ENCODE results near the gene XYLB.

The XYLB gene

GRCh38 chr3:38365469-38366062, 19.0 kb downstream of the XYLB start:
- DNase-seq = no peak

GRCh38 chr3:38366082-38366481, 19.5 kb downstream of the XYLB start:
- no peak for DNase-seq

- DNase-seq = no peak
Observed at GRCh38 chr3:38367779-38368178, 21.2 kb downstream of the XYLB start.

GRCh38 chr3:38368238-38368637, 21.7 kb downstream of the XYLB start:
- no peak for DNase-seq

- DNase-seq = no peak
Observed at GRCh38 chr3:38369186-38369585, 22.6 kb downstream of the XYLB start.

GRCh38 chr3:38370149-38370548, 23.6 kb downstream of the XYLB start:
- no peak for DNase-seq

- no peak for DNase-seq
Observed at GRCh38 chr3:38370861-38371260, 24.3 kb downstream of the XYLB start.

GRCh38 chr3:38371541-38372213, 25.1 kb downstream of the XYLB start:
- no peak for DNase-seq

- DNase-seq = no peak
Observed at GRCh38 chr3:38372214-38372601, 25.6 kb downstream of the XYLB start.

- DNase-seq = peak; percentile 6
Observed at GRCh38 chr3:38374221-38374620, 27.6 kb downstream of the XYLB start.

GRCh38 chr3:38375072-38375471, 28.5 kb downstream of the XYLB start:
- DNase-seq = no peak

- DNase-seq = no peak
Observed at GRCh38 chr3:38375488-38376097, 29.0 kb downstream of the XYLB start.

GRCh38 chr3:38376098-38376816, 29.7 kb downstream of the XYLB start:
- no peak for DNase-seq

GRCh38 chr3:38379201-38379770, 32.7 kb downstream of the XYLB start:
- DNase-seq = no peak

- DNase-seq = no peak
Observed at GRCh38 chr3:38382506-38383080, 36.0 kb downstream of the XYLB start.

GRCh38 chr3:38383156-38383875, 36.7 kb downstream of the XYLB start:
- DNase-seq = no peak

GRCh38 chr3:38386992-38387750, 40.6 kb downstream of the XYLB start:
- DNase-seq = no peak

GRCh38 chr3:38387862-38388261, 41.3 kb downstream of the XYLB start:
- DNase-seq = no peak

GRCh38 chr3:38392604-38393163, 46.1 kb downstream of the XYLB start:
- no peak for DNase-seq

GRCh38 chr3:38396239-38396638, 49.7 kb downstream of the XYLB start:
- DNase-seq = no peak

- DNase-seq = no peak
Observed at GRCh38 chr3:38396861-38397260, 50.3 kb downstream of the XYLB start.

All from activated T-cell treated with anti-CD3 and anti-CD28 coated beads for 4 hours (primary cell).